ENCODE measurements around the gene ZNF519.

ZNF519 gene

DNA sequence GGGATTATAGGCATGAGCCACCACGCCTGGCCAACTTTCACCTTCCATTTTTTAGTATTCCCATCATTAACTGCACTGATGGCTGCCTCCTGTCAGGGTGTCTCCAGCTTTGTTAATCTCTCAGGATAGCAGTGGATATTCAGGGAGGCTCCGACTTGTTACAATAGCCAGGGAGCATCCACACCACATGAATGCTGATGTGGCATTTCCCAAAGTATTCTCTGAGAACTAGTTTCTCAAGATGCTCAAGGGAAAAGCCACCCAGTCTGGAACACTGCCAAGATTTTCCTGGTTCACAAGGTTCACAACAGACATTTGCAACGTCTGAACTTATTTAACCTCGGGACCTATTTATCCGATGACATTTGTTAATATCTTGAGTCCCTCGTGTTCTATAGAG, 33.8 kb downstream of the ZNF519 start:
- DNase-seq (ENCODE audit: low spot score): no peak

DNA sequence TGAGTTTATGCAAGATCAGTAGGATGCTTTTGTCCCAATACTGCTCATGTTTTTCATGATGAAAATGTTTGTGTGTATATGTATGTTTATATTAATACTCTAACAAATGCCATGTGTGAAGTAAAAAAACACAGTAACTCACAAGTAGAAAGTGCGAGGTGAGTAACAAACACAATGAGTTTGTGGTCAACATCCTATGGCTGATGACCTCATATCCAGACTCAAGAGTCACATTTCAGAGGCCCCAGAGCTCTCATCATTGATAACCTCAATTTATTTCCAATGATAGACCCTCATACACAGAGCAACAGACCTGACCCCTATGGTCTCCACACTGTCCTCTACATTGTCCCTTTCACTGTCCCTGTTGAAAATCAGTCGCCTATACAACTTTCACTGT, 34.5 kb downstream of the ZNF519 start:
- DNase-seq (ENCODE audit: low spot score): no peak

- no peak for DNase-seq (ENCODE audit: low spot score)
Observed at GRCh38 chr18:14093307-14093915, 38.8 kb downstream of the ZNF519 start.

- DNase-seq (ENCODE audit: low spot score): no peak
Observed at GRCh38 chr18:14092625-14093306, 39.5 kb downstream of the ZNF519 start.

DNA sequence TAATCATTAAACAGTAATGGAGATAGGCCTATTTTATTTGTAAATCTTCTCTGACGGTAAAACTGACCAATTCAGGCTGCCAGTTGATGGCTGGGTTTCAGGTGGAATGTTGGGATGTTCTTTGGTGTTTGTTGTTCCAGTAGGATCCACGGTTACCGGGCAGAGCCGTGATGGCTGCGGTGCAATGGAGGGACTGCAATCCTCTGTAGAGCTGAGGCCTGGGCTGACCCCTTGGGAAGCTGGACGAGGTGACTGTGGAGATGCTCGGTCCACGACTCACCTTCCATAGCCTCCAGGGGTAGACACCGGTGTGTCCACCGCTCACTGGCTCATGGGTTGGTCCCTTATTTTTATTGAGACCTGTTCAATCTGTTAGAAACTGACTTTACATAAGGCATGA, 42.5 kb downstream of the ZNF519 start:
- no peak for DNase-seq (ENCODE audit: low spot score)

DNA sequence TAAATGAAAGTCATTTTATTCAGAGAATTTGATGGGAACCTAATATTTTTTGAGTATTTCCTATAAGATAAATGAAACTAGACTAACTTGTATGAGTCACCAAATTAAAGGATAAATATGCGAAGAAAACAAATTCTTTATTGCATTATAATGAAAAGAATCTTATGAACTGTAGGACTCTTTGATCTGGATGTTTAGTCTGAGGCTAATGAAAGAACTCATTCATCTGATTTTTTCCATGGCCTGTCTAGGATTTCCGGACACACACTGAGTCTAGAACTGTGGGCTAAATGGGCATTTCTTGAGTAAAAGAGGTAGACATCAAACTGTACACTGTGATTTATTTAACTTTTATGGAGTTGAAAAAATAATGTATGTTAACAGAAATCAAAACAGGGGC, 43.0 kb downstream of the ZNF519 start:
- DNase-seq (ENCODE audit: low spot score): no peak

- peak; percentile 30 for DNase-seq (ENCODE audit: low spot score)
Observed at GRCh38 chr18:14086458-14087231, 45.6 kb downstream of the ZNF519 start.

DNA sequence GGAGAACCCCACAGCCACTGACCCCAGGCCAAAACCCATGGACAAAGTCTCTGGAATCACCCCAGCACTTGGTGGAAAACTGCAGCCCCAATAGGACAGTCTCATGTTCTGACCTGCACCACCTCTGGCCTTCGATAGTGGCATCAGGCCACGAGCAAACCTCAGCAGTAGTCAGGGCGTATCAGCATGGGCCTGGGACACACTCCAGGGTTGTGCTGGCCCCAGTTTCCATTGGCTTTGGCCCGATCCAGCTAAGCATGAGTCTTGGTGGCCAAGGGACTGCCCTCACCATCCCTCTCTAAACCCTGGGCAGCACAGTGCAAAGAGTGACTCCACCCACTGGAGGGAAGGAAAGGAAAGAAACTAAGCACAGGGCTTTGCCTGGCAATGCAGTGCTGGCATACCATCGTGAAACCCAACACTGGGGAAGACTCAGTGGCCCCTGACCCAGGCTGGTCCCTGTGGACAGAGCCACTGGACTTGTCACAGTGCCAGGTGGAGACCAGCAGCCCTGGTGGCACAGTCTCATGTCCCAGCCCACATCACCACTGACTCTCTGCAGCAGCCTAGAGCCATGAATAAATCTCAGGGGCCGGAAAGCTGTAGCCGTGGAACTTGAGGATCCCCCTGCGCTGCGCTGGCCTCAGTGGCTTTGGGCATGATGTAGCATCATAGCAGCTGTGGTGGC, 46.3 kb downstream of the ZNF519 start:
- DNase-seq (ENCODE audit: low spot score): no peak

DNA sequence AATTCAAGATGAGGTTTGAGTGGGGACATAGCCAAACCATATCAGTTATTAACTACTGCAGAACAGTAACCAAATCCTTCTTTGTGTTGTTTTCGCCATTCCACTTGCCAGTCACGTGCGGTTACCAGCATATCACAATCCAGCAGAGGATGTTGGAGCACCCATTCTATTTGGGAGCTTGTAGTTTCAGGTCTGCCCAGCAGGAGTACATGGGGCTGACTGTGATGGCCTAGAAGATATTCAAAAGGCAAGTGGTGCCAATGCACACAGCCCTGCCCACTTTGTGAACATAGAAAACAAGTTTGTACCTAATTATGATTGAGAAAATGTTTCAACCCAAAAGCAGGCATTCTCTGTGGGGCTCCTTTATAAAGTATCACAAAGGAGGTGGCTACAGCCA, 57.0 kb downstream of the ZNF519 start:
- no peak for DNase-seq (ENCODE audit: low spot score)

GRCh38 chr18:14074187-14074586, 58.0 kb downstream of the ZNF519 start:
- DNase-seq (ENCODE audit: low spot score): no peak

GRCh38 chr18:14053661-14054060, 78.6 kb downstream of the ZNF519 start:
- DNase-seq (ENCODE audit: low spot score): no peak

Data from germinal center (tissue), 1 donor.